Measurements from ENCODE around the gene FBP2.

Gene FBP2

DNA sequence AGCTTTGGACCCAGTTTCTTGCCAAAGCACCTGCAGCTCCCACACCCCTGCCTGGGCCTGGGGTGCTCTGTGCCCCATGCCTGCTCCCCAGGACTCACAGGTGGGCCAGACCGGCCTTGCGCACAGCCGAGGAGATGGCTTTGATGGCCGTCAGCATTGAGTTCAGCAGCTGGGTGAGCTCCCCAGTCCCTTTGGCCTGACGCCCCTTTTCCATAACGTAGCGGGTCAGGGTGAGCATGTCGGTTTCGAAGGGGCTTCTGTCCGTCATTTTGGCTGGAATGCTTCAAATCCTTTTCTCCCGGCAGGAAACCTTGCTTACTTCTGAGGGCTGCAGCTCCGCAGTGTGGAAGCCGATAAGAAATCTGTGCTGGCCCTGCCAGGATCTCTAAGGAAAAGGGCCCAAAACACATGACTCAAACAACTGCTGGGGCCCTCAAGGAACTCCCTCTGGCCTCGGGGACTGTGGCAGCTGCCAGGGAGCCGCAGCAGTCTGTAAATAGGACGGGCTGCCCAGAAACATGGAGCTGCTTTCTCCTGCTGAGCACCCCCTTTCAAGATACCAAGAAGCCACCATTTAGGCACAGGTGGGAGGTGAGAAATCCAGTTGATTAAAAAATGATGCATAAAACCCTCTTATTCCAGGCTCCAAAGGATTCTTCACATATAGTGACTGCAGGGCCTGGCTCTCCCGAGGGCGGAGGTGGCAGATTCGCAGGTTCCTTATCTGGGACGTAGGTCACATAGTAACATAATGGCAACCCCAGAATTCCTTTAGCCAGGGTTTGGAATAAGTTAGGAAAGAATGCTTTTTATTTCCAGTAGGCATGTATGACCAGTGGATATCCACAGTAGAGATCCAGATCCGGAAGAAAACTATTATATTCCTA lies at the start of gene FBP2:
Gene FBP2 (minus strand): TSS at position 366 of the 887 bp plus-strand sequence. CDS start 98 bp downstream, at position 268.
- DNase-seq (ENCODE audit: low spot score): no peak

DNA sequence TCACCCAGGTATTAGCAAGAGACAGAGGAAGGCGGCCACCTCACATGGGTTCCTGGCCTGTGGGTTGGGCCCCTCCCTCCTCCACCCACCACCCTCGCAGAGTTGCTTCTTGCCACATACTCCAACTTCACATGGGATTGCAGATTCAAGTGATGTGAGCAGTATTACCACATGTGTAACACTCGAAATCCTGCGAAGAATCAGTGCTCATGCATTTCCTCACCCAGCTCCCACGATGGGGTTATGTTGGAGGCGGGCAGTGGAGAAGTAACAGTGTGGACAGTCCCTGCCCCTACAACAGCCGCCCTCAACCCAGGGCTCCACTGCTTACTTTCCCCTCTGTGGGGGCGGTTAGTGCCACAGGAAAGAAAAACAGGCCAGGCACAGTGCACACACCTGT lies 49.6 kb upstream of the FBP2 start:
- DNase-seq (ENCODE audit: low spot score): no peak

DNA sequence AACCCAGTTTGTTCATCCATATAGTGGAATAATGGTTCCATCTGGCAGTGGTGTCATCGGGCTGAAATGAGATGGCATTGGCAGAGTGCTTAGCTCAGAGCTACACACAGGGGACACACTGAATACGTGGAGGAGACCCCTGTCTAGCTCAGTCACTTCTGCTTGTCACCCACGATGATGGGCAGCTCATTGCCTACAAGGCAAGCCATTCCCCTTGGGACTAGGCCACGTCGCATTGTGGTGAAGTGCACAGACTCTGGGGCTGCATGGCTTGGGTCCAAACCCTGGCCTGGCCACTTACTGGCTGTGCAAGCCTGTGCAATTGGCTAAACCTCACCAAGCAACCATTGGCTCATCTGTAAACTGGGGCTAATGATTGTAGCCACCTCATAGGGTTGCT lies 48.9 kb upstream of the FBP2 start:
- no peak for DNase-seq (ENCODE audit: low spot score)

DNA sequence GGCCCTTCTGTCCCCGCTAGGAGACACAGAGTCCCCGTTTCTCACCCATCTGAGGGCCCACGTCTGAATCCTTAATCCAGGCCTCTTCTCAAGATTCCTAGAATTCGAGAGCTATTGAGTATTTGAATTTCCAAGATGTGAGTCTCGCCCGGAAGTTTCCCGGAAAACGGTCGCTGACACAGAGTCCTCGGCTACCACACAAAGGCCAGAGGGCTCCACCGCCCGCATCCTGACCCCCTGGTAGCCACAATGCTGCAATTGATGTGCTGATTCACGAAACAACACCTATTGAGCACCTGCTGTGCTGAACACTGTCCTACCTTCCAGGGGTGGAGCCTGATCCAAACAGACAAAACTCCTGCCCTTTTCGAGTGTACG lies 46.4 kb upstream of the FBP2 start:
- DNase-seq (ENCODE audit: low spot score): no peak

DNA sequence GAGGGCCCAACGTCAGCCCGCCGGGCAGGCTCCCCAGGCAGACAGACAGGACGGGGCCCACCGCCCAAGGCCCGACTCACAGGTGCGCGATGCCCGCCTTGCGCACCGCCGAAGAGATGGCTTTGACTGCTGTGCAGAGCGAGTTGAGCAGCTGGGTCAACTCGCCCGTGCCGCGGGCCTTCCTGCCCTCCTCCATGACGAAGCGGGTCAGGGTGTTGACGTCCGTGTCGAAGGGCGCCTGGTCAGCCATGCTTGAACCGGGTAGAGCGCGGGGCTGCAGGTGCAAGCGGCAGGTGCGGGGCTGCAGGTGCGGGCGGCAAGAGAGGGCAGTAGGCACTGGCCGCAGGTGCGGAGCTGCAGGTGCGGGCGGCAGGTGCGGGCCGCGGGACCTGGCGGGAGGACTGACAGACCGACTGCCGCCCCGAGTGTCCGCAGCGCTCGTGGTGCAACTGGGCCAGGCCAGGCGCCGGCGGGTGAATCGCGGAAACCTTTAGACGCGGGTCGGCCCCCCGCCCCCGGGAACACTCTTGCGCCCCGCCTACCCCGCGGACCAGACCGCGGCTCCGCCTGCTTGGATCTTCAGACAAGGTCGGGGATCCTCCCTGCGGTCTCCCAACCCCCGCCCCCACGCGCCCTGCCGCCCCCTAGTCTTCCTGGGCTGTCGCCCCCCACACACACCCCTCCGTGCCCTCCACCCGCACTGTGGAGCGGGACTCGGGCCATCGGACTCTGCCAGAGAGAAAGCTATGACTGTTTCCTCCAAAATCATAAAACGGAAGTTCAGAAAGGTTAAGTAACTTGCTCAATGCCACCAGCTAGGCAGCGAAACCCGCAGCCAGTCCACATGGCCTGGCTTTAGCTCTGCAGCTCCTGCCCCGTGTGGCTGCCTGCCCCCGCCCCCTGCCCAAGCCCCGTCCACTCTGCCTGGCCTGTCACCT lies 45.7 kb upstream of the FBP2 start, which contains the start of gene FBP1:
Gene FBP1 (minus strand): TSS at position 458 of the 938 bp plus-strand sequence. CDS start 208 bp downstream, at position 250.
- DNase-seq (ENCODE audit: low spot score): no peak

DNA sequence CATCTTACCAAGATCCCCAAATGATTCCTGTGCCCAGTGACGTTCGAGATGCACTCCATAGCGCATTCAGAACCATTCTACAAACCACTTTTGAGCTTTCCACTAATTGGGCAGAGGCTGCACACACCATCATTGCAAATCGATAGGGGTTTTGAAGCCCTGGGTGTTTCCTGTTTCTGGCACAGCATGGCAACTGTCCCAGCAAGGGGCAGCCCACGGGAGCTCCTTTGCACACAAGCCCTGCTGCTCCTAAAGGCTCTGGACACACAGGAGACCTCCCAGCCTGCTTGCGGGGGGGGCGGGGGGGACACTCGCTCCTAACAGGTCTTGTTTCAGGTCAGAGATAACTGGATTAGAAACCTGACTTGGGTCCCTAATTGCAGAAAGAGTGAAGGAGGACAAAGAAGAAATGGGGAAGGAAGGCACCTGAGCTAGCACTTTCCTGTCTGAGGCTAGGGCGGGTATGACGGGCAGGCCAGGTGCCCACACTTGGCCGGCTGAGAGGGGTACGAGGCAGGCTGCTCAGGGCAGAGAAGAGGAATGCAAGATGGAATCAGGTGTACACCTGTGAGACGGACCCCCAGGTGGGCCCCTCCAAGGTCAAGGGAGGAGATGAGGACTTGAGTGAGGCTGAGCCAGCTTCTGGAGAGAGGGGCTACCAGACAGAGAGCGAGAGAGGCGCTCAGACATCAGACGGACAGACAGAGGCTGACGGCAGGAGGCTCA lies 44.9 kb upstream of the FBP2 start:
- no peak for DNase-seq (ENCODE audit: low spot score)

DNA sequence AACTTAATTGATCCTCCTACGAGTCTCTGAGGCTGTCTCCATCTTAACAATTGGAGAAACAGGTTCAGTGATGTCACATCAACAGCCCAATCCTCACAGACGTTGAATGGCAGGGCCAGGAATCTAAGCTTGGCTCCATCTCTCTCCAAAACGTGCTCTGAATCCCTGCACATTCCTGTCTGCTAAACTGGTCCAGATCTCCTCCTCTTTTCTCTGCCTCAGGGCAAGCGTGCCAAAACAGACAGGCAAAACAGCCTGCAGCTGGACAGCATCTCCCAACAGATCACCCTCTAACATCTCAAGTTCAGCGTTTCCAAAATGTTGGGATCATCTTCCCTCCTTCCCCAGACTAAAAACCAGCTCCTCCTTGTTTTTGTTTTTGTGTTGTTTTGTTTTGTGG lies 39.1 kb upstream of the FBP2 start:
- no peak for DNase-seq (ENCODE audit: low spot score)

DNA sequence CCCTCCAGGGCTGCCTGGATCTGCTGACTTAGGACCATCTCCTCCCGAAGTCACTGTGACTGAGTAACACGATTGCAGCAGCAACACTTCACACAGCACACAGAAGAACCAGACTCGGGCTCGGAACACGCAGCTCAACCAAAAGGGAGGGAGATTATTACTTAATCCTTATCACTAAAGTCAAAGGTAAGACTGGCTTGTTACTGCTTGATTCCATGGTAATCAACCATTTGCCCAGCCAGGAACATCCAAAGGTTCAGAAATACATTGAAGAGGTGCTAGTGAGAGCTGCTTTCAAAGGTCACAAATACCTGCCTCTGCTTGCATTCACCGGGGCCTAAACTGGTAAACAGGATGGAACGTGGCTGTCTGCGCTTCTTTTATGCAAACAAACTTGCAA lies 38.0 kb upstream of the FBP2 start:
- no peak for DNase-seq (ENCODE audit: low spot score)

DNA sequence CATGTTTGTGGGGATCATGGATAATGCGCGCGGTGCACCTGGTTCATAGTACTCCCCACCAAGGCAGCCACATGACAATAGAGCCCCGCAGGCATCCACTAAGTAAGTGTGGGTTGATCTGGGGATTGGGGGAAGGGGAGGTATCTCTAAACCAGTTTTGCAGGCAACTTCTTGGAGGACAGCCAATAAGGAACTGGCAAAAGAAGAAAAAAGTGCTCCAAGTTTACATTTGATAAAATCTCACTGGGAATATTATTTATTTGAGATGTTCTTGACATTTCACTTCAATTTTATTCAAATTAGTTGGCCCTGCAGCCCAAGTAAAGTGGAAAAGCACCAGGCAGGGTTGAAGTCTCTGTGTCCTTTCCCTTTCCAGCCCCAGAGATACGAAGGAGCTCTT lies 37.2 kb upstream of the FBP2 start:
- DNase-seq (ENCODE audit: low spot score): no peak

DNA sequence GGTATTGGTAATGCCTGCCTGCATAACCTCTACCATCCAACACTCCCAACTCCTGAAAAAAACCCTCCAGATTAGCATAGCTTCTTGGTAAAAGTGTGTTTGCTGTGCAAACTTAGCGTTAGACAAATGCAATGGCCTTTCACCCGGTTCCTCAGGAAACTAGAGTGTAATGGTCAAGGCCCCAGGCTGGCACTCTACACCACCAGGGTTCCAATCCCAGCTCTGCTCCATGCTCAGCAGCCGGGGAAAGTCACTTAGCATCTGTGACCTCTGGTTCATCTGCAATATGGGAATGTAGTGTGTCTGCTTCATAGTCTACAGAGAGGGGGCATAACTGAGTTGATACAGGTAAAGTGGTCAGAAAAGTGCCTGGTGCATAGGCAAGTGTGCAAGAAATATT lies 36.7 kb upstream of the FBP2 start:
- DNase-seq (ENCODE audit: low spot score): no peak

DNA sequence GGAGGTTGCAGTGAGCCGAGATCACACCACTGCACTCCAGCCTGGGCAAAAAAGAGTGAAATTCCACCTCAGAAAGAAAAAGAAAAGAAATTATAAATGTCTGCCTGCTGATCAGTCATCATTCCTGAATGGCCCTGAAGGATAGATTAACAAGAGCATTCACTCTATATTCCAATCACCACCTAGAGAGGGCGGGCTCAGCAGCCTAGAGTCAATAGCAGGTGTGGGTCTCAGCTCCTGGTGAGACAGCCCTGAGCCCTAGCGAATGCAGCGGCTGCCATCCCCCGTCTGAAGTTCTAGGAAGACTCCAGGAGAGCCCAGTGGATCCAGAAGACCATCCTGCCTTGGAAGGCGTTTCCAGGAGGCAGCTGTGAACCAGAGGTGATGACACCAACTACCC lies 33.7 kb upstream of the FBP2 start:
- DNase-seq (ENCODE audit: low spot score): no peak

DNA sequence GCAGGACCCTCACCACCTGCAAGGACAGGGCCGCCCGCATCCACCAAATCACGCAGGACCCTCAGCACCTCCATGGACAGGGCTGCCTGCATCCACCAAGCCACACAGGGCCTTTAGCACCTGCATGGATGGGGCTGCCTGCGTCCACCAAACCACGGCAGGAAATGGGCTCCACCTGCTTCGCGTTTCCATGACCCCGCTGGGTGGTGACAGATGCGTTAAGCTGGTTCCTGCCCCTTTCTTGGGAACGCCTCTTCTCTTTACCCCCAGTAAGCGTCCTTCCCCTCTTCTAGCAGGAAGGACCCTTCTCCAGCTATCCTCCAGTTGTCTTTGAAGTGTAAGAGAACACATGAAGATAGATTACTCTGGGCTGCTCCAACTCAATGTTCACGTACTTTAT lies 32.2 kb upstream of the FBP2 start:
- no peak for DNase-seq (ENCODE audit: low spot score)

DNA sequence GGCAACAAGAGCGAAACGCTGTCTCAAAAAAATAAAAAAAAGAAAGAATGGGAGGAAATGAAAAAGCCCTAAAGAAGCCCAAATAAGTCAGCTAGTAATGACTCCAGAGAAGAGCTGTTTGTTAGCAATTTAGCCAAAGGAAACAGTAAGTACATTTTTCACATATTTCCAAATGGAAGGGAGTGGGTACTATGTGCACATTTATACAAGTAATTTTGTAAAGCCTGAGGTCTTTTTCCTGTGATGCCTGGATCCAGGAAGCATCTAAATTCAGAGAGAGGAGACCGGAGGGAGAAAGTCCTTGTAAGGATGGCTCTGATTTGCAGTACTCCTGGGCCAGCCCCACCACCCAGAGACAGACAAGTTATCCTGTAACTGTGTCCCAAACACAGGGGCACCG lies 31.0 kb upstream of the FBP2 start:
- no peak for DNase-seq (ENCODE audit: low spot score)

DNA sequence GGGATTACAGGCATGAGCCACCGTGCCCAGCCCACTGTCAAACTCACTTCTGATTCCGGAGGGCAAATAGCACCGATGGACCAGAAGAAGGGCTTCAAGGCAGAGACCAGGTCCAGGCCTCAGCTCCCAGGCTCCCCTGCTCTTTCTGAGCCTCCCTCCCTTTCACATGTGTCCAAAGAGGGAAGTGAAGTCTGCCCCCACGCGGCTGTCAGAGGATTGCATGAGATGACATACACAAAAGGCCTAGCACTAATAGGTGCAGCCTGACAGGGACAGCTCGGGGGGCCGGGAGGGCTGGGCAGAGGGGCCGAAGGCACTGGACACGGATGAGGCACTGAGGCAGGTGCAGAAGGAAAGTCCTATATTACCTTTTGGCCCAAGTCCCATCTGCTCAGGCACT lies 29.6 kb upstream of the FBP2 start:
- DNase-seq (ENCODE audit: low spot score): no peak

DNA sequence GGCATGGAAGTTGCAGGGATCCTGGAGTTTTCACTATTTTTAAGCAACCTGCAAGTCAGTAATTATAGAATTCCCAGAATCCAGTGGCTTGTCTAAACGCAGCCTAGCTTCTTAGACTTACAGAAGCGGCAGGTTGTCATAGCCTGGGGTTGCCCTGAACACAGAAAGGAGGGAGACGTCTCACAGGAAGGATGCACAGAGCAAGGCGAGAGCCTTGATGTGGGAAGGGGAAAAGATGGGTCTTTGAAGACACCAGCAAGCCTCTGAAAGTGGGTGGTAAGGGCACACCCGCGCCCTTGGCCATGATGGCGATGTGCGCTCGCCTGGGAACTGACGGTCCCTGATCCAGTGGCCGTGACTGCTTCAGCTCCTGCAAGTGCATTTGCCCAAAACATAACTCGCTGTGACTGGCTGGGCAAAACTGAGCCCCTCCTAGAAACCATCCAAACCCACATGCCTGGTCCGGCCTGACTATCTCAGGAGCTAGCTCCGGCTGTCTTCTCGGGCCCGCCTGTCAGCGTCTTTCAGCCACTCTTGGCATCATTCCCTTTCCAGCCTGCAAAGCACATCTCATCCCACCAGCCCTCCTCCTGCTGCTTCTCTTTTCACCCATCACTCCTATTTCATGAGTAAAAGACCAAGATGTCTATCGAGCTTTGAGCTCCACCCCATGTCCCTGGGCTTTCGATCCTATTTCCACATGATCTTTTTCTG lies 28.6 kb upstream of the FBP2 start:
- DNase-seq (ENCODE audit: low spot score): no peak

DNA sequence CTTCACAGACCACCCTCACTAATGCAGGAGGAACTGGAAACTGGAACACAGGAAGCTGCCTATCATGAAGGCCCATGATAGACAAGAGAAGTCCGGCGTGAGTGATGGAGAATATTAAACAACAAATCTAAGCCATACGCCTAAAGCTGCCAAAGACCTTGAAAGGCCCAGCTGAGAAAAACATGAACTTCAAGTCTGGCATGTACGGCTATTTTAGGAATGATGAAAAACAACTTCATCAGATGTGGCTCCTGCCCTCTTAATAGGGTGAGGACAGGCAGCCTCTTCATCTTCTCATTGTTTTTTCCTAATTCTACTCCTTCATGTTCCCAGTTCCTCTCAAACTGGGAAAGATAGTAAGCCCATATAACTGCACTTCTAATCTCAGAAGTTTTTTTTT lies 25.4 kb upstream of the FBP2 start:
- DNase-seq (ENCODE audit: low spot score): no peak

DNA sequence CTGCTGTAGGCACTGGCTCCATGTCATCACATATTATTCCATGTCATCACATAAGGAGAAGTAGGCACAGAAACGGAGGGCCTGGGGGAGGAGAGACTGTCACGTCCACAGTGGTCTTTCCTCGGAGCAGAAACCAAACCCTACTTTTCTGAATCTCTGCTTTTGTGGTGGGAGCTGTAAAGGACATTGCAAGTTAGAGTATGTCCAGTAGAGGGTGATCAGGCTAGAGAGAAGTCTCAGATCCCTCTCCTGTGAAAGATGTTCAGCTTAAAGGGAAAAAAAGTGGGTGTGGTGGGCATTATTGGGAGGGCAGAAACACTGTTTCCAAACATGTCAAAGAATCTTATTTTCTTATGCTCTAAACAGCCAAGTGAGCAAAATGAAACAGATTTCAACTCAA lies 19.4 kb upstream of the FBP2 start:
- no peak for DNase-seq (ENCODE audit: low spot score)

DNA sequence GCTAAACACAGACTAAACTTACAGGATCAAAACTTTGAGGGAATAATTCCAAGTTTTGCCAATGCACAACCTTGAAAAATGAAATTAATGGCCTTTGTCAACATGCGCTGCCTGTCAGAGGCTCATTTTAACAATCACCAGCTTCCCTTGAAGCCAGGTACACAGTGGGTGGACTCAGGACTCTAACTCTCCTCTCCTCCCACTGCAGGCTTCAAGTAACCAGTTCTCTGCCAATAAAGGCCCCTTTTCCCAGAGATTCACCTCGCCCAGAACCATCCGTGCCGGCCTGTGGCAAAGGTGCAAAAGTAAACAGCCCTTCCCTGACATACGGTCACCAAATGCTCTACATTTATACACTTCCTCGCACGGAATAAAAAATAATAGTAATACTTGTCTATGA lies 18.4 kb upstream of the FBP2 start:
- no peak for DNase-seq (ENCODE audit: low spot score)

DNA sequence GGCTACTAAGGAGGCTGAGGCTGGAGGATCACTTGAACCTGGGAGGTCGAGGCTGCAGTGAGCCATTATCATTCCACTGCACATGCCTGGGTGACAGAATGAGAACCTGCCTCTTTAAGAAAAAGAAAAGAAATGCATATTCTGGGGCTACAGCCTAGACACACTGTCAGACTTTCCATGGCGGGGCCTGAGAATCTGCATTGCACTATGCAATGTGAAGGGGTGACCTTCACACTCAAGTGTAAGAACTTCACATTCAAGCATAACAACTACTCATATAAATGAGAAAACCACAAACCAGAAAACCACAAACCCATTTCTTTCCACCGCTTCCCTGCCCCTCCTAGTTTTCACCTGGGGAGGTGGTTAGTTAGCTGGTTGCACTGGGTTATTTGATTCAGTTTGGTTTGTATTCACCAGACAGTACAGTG lies 18.0 kb upstream of the FBP2 start:
- DNase-seq (ENCODE audit: low spot score): no peak

DNA sequence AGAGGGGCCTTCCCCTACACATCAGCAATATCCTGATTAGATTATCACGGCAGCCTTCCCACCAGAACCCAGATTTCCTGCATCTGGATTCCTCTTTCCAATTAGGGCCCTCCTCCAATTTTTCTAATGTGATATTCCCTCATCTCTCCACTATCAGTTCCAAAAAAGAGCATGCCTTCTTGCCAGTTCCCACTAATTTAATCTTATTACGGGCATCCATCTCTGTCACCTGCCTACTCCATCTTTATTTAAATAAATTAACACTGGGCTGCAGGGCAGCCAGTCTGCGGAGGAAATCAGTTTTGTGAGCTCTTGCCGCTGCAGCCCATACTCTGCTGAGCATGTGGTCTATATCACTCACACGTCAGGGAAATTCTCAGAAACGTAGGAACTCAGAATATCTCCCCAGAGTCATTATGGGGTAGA lies 16.6 kb upstream of the FBP2 start:
- DNase-seq (ENCODE audit: low spot score): no peak

DNA sequence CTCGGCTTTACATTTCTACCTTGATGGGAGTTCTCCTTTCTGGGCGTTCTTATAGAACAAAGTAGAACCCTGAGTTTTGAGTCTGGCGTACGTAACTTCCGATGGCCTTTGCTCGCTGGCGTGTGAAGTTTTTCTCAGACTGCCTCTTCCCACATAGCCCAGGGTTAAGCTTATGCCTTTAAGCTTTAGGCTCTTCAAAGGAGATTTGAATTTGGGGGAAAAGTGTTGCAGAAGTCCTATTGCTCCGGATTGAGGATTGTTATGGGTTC lies 13.7 kb upstream of the FBP2 start:
- no peak for DNase-seq (ENCODE audit: low spot score)
